Keratinocyte (primary cell): ENCODE measurements around the gene ANKMY2.

ENCODE experiments used
- EZH2 ChIP-seq: IDR thresholded peaks from one replicate; pipeline ENCODE4 v1.6.1; 2012; ENCODE audit warnings: inconsistent platforms, mild to moderate bottlenecking, low read length, moderate library complexity
- TF ChIP-seq, protein P1 (sequence below), 3 experiments: IDR thresholded peaks in 1 of 3; conservative IDR thresholded peaks in 1 of 3; optimal IDR thresholded peaks in 1 of 3; 2 replicates in 2 of 3; 3 replicates in 1 of 3; pipeline versions ENCODE3 to v1.5.1; 2011; ENCODE audit warnings: low read length in 3 of 3, mild to moderate bottlenecking in 3 of 3, moderate library complexity in 2 of 3, control low read depth in 1 of 3, inconsistent platforms in 1 of 3; ENCODE audit not compliant: insufficient read depth in 2 of 3; ENCODE audit errors: extremely low read depth in 1 of 3

DNA sequence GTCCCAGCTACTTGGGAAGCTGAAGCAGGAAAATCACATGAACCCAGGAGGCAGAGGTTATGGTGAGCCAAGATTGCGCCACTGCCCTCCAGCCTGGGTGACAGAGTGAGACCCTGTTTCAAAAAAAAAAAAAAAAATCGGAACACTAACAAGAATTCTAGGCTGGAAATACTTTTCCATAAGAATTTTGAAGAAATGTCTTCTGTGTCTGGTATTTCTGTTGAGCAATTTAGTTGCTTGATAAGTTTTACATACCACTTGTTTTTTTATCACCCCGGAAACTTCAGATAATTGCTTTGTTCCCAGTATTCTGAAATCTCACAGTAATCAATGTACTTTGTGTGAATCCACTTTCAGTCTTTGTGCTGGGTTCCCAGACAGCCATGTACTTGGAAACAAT, 26.3 kb upstream of the ANKMY2 start:
- TF ChIP-seq, protein P1, sequence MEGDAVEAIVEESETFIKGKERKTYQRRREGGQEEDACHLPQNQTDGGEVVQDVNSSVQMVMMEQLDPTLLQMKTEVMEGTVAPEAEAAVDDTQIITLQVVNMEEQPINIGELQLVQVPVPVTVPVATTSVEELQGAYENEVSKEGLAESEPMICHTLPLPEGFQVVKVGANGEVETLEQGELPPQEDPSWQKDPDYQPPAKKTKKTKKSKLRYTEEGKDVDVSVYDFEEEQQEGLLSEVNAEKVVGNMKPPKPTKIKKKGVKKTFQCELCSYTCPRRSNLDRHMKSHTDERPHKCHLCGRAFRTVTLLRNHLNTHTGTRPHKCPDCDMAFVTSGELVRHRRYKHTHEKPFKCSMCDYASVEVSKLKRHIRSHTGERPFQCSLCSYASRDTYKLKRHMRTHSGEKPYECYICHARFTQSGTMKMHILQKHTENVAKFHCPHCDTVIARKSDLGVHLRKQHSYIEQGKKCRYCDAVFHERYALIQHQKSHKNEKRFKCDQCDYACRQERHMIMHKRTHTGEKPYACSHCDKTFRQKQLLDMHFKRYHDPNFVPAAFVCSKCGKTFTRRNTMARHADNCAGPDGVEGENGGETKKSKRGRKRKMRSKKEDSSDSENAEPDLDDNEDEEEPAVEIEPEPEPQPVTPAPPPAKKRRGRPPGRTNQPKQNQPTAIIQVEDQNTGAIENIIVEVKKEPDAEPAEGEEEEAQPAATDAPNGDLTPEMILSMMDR (optimal IDR thresholded peaks at IDR 0.05 in 1 of 3, IDR thresholded peaks at IDR 0.05 in 1 of 3, conservative IDR thresholded peaks at IDR 0.05 in 1 of 3; ENCODE audit: extremely low read depth in 1 of 3, insufficient read depth in 2 of 3, low read length in 3 of 3) = no peak
- no peak for TF ChIP-seq EZH2
